Endothelial cell of umbilical vein (primary cell): Measurements from ENCODE around the gene ERBIN. TPM values are rescaled to one million over a fixed set of nuclear protein-coding genes. Genes with fewer than 3 reads are reported as not detected.

ENCODE experiments used
- BruUV-seq: library from RNA; stranded (reverse); fragments of 400-500 nt; replicated peaks from 2 replicates; lab custom pipeline; 2021; lab: Mats Ljungman, UMichigan
- CTCF ChIA-PET: fragments of 300-600, 350-600 bp; sonication (Branson Sonifier 250); formaldehyde crosslinking; loops from one replicate; lab custom pipeline; 2021; ENCODE audit warnings: antibody characterized with exemption, inconsistent platforms; lab: Charles Lee
- POLR2A ChIA-PET: fragments of 300-600, 350-600 bp; sonication (Branson Sonifier 250); formaldehyde crosslinking; loops from one replicate; lab custom pipeline; 2021; ENCODE audit warnings: antibody characterized with exemption, inconsistent platforms; lab: Charles Lee
- DNase-seq: peaks from one replicate; pipeline ENCODE4 v3.0.0-alpha.2; 2011; ENCODE audit warnings: low read depth, low spot score
- FAIRE-seq: peaks from 2 replicates; lab custom pipeline; 2011; peaks lifted over from hg19 to GRCh38; lab: Jason Lieb, UNC
- H2AFZ ChIP-seq: 2 replicates; pipeline ENCODE4 v1.6.0; 2012; ENCODE audit warnings: low read depth, low read length, control low read depth, inconsistent platforms
- H3K27ac ChIP-seq: 2 replicates; pipeline ENCODE4 v1.5.1; 2011; ENCODE audit warnings: low read depth, mild to moderate bottlenecking, control low read depth, low read length, moderate library complexity; ENCODE audit not compliant: insufficient read depth
- H3K27me3 ChIP-seq, 2 experiments: 2 replicates each; pipeline versions ENCODE4 v1.6.0 to v1.6.1; 2011; ENCODE audit warnings: low read length in 2 of 2, mixed read lengths in 1 of 2; ENCODE audit not compliant: control insufficient read depth in 2 of 2, insufficient read depth in 2 of 2
- H3K36me3 ChIP-seq, 2 experiments: 2 replicates in 1 of 2; 3 replicates in 1 of 2; pipeline ENCODE4 v1.5.1; 2011; ENCODE audit warnings: low read length in 2 of 2, mild to moderate bottlenecking in 1 of 2, moderate library complexity in 1 of 2; ENCODE audit not compliant: control insufficient read depth in 2 of 2, insufficient read depth in 2 of 2; ENCODE audit errors: extremely low read depth in 1 of 2
- H3K4me1 ChIP-seq: 3 replicates; pipeline ENCODE4 v1.5.1; 2011; ENCODE audit warnings: mild to moderate bottlenecking, low read length; ENCODE audit not compliant: control insufficient read depth, insufficient read depth; ENCODE audit errors: extremely low read depth
- H3K4me2 ChIP-seq: 2 replicates; pipeline ENCODE4 v1.6.1; 2011; ENCODE audit warnings: low read length, control low read depth, mixed read lengths; ENCODE audit not compliant: insufficient read depth
- H3K4me3 ChIP-seq, 3 experiments: fragments of 200-600 bp in 1 of 3; sonication (generic), shearing (Covaris generic) in 1 of 3; replicated peaks in 1 of 3; 2 replicates each; pipeline ENCODE4 v1.5.1; 2011 to 2016; ENCODE audit warnings: control low read depth in 3 of 3, low read length in 3 of 3, mild to moderate bottlenecking in 2 of 3, inconsistent platforms in 1 of 3, low read depth in 1 of 3, moderate library complexity in 1 of 3; ENCODE audit not compliant: insufficient read depth in 1 of 3
- H3K79me2 ChIP-seq: 2 replicates; pipeline ENCODE4 v1.6.0; 2012; ENCODE audit warnings: low read length, inconsistent platforms; ENCODE audit not compliant: control insufficient read depth, insufficient read depth
- H3K9ac ChIP-seq: replicated peaks from 2 replicates; pipeline ENCODE3; 2011; ENCODE audit warnings: low read length, control low read depth; ENCODE audit not compliant: insufficient read depth; ENCODE audit errors: extremely low read depth
- H3K9me1 ChIP-seq: replicated peaks from 3 replicates; pipeline ENCODE4 v1.6.0; 2011; ENCODE audit warnings: mild to moderate bottlenecking, low read length; ENCODE audit not compliant: control insufficient read depth, insufficient read depth; ENCODE audit errors: extremely low read depth
- H3K9me3 ChIP-seq: replicated peaks from 2 replicates; pipeline ENCODE4 v1.5.1; 2012; ENCODE audit warnings: low read length, inconsistent platforms; ENCODE audit not compliant: control insufficient read depth, insufficient read depth
- H4K20me1 ChIP-seq: replicated peaks from 2 replicates; pipeline ENCODE3; 2011; ENCODE audit warnings: mild to moderate bottlenecking, low read length; ENCODE audit not compliant: control insufficient read depth, insufficient read depth; ENCODE audit errors: extremely low read depth
- CTCF ChIP-seq, 2 donors: IDR thresholded peaks; 1 replicate in 1 of 2; 2 replicates in 1 of 2; pipeline ENCODE4 v1.5.1; 2011; ENCODE audit warnings: low read length in 2 of 2, mild to moderate bottlenecking in 2 of 2, moderate library complexity in 2 of 2, control low read depth in 1 of 2, inconsistent platforms in 1 of 2, low read depth in 1 of 2; ENCODE audit not compliant: insufficient read depth in 1 of 2; ENCODE audit errors: extremely low read depth in 1 of 2
- EZH2 ChIP-seq: IDR thresholded peaks from 2 replicates; pipeline ENCODE4 v1.6.1; 2012; ENCODE audit warnings: borderline replicate concordance, low read depth, mild to moderate bottlenecking, moderate library complexity, low read length, inconsistent platforms; ENCODE audit not compliant: severe bottlenecking
- FOS ChIP-seq: IDR thresholded peaks from 2 replicates; pipeline ENCODE4 v1.6.1; 2011; ENCODE audit warnings: mild to moderate bottlenecking, low read length, moderate library complexity, borderline replicate concordance; ENCODE audit not compliant: insufficient read depth
- GATA2 ChIP-seq: IDR thresholded peaks from 2 replicates; pipeline ENCODE4 v1.7.0; 2011; ENCODE audit warnings: low read depth, mild to moderate bottlenecking, moderate library complexity, mixed read lengths, low read length; ENCODE audit not compliant: insufficient read length, insufficient read depth
- JUN ChIP-seq: IDR thresholded peaks from 2 replicates; pipeline ENCODE4 v1.6.1; 2011; ENCODE audit warnings: borderline replicate concordance, low read depth; ENCODE audit not compliant: insufficient read length, insufficient read depth
- MAX ChIP-seq: IDR thresholded peaks from 2 replicates; pipeline ENCODE4 v1.6.1; 2011; ENCODE audit not compliant: insufficient read depth, insufficient read length
- MYC ChIP-seq: IDR thresholded peaks from one replicate; pipeline ENCODE4 v1.6.1; 2011; ENCODE audit warnings: mild to moderate bottlenecking, low read depth, low read length
- POLR2A ChIP-seq: IDR thresholded peaks from 2 replicates; pipeline ENCODE4 v1.6.1; 2012; ENCODE audit warnings: low read depth, mild to moderate bottlenecking, control low read depth, low read length
- POLR2AphosphoS5 ChIP-seq: IDR thresholded peaks from 2 replicates; pipeline ENCODE4 v1.6.1; 2012; ENCODE audit warnings: low read depth, mild to moderate bottlenecking, control low read depth, low read length, moderate library complexity; ENCODE audit not compliant: insufficient read depth
- dilution Hi-C: fragments of 300-500 bp; cut with MboI; formaldehyde crosslinking; loops from one replicate; pipeline ENCODE4 v1.15.0; 2019; ENCODE audit warnings: low sequenced_read_pairs; ENCODE audit not compliant: extremely low pct_ligation_motif_present
- intact Hi-C: fragments of 100-400 bp; cut with micrococcal nuclease; formaldehyde crosslinking; loops from one replicate; pipeline ENCODE4 v1.10.0; 2022
- polyA plus RNA-seq, 4 experiments: library from polyadenylated mRNA; depleted of rRNA in 3 of 4; stranded (reverse) in 3 of 4; unstranded in 1 of 4; fragments of >200 nt; gene quantifications; 2 replicates each; pipeline versions ENCODE4 v1.2.1 to v1.2.3, GENCODE V29; 2011 to 2012; ENCODE audit warnings: missing spikeins in 1 of 4
- total RNA-seq: library from RNA; stranded (reverse); gene quantifications from 2 replicates; pipeline ENCODE4 v1.2.3, GENCODE V29; 2021

The ERBIN gene
- total and polyA plus RNA-seq, 2 donors (not counting 3 experiments of a cell fraction or from before 2014, with no cell fraction given), result 8.1 to 55.6 TPM

- no peaks in the 10 kb centered on the region for H3K9me3 ChIP-seq
- no peak for DNase-seq
- ChIA-PET POLR2A (no interaction called here), CTCF (interaction anchor here (1.0 kb wide), 1 partner anchor 9 kb away, joined by 3 read pairs; no protein-coding TSS in a partner anchor)
- no peak overlapping the region for H3K4me3 ChIP-seq
- no peaks in the 10 kb centered on the region for H3K9me1 ChIP-seq
- no peak overlapping the region for H2AFZ ChIP-seq
- BruUV-seq, result no TSS peak
- H4K20me1 ChIP-seq, result peaks cover 5% of the 10 kb centered on the region
- H3K9ac ChIP-seq, result no peak overlapping the region
- no peak for FAIRE-seq
- H3K36me3 ChIP-seq, result no peaks in the 10 kb centered on the region
- H3K27ac ChIP-seq, result no peak overlapping the region
- dilution Hi-C loops, result no loop called here
- H3K79me2 ChIP-seq, result peaks cover 27% of the 10 kb centered on the region
- no peak overlapping the region for H3K4me2 ChIP-seq
- no peaks in the 10 kb centered on the region for H3K27me3 ChIP-seq
- intact Hi-C loops, result no loop called here
- no peaks in the 10 kb centered on the region for H3K4me1 ChIP-seq
- TF ChIP-seq CTCF (IDR thresholded peaks at IDR 0.05; ENCODE audit: extremely low read depth in 1 of 2, insufficient read depth in 1 of 2, low read depth in 1 of 2, low read length in 2 of 2) (no peak), MYC (no peak), JUN (no peak)
Measured at GRCh38 chr5:66001952-66002351, 75.6 kb downstream of the ERBIN start.

GRCh38 chr5:66002415-66002814 lies 76.0 kb downstream of the ERBIN start:
- no peaks in the 10 kb centered on the region for H3K36me3 ChIP-seq
- no peaks in the 10 kb centered on the region for H3K27me3 ChIP-seq
- intact Hi-C loops (no loop called here), dilution Hi-C loops (no loop called here)
- H3K4me2 ChIP-seq, result no peak overlapping the region
- FAIRE-seq (no peak), DNase-seq (no peak)
- no peak overlapping the region for H2AFZ ChIP-seq
- no TSS peak for BruUV-seq
- no peaks in the 10 kb centered on the region for H3K9me3 ChIP-seq
- no peak overlapping the region for H3K9ac ChIP-seq
- no peak overlapping the region for H3K27ac ChIP-seq
- H3K4me3 ChIP-seq, result no peak overlapping the region
- H3K9me1 ChIP-seq, result no peaks in the 10 kb centered on the region
- CTCF ChIA-PET, result interaction anchor here (1.0 kb wide), 1 partner anchor 10 kb away, joined by 3 read pairs; no protein-coding TSS in a partner anchor
- H3K4me1 ChIP-seq, result no peaks in the 10 kb centered on the region
- H3K79me2 ChIP-seq, result peaks cover 25% of the 10 kb centered on the region
- POLR2A ChIA-PET, result no interaction called here
- TF ChIP-seq FOS (no peak), MYC (no peak), EZH2 (no peak), MAX (no peak), GATA2 (no peak), JUN (no peak), POLR2A (no peak), CTCF (IDR thresholded peaks at IDR 0.05; ENCODE audit: extremely low read depth in 1 of 2, insufficient read depth in 1 of 2, low read depth in 1 of 2, low read length in 2 of 2) (no peak), POLR2AphosphoS5 (no peak)
- H4K20me1 ChIP-seq, result peaks cover 2% of the 10 kb centered on the region
